Measurements from ENCODE around the gene CDC42BPG. TPM values are rescaled to one million over a fixed set of nuclear protein-coding genes. Genes with fewer than 3 reads are reported as not detected.

CDC42BPG gene
- total RNA-seq, 3 donors from 2014 or later = 5.9 to 14.9 TPM; not detected in 1

GRCh38 chr11:64776425-64776824, 68.0 kb downstream of the CDC42BPG start:
- H3K27me3 ChIP-seq = no peaks in the 10 kb centered on the region
- no peak for TF ChIP-seq POLR2AphosphoS5 (IDR thresholded peaks at IDR 0.05)
- no peak for DNase-seq (ENCODE audit: low spot score in 2 of 2)
- peaks cover 8% of the 10 kb centered on the region for H3K36me3 ChIP-seq
- H3K27ac ChIP-seq = peak overlapping the region in 1 of 2 donors; percentile 99
- H3K4me3 ChIP-seq = peak overlapping the region; percentile 97 to 100 (median 98)
- intact Hi-C loops (cut with DNase I; ENCODE audit: low total_unique reads) = loop anchor here (5.0 kb wide), 1 partner anchor 766 kb away; no protein-coding TSS in a partner anchor
- H3K4me1 ChIP-seq = peaks cover 3 to 29% of the 10 kb centered on the region in 2 donors
- H3K9me3 ChIP-seq = no peaks in the 10 kb centered on the region

GRCh38 chr11:64774144-64774543, 70.3 kb downstream of the CDC42BPG start:
- no peaks in the 10 kb centered on the region for H3K27me3 ChIP-seq
- no peak for DNase-seq (ENCODE audit: low spot score in 2 of 2)
- H3K9me3 ChIP-seq = no peaks in the 10 kb centered on the region
- H3K36me3 ChIP-seq = peaks cover 20% of the 10 kb centered on the region
- intact Hi-C loops (cut with DNase I; ENCODE audit: low total_unique reads) = no loop called here
- peaks cover 3 to 29% of the 10 kb centered on the region in 2 donors for H3K4me1 ChIP-seq
- H3K27ac ChIP-seq = no peak overlapping the region
- no peak overlapping the region for H3K4me3 ChIP-seq
- no peak for TF ChIP-seq CTCF (IDR thresholded peaks at IDR 0.05)
- TF ChIP-seq POLR2A (IDR thresholded peaks at IDR 0.05) = no peak
- TF ChIP-seq POLR2AphosphoS5 (IDR thresholded peaks at IDR 0.05) = no peak

Other genes with a start within 250 kb of the CDC42BPG start
- 1 to 10 TPM; 1.8 to 4.3 (median 3.5) TPM for gene NRXN2, start 121.5 kb downstream of the CDC42BPG start, total RNA-seq
- 10 to 100 TPM in 2 of 3 donors, 1 to 10 TPM in 1; 10.0 to 12.5 (median 11.5) TPM for gene RASGRP2, start 100.5 kb downstream of the CDC42BPG start, total RNA-seq
- gene PYGM, start 84.7 kb downstream of the CDC42BPG start, total RNA-seq = 1 to 10 TPM; 1.3 to 4.5 (median 3.4) TPM
- gene SF1, start 66.1 kb downstream of the CDC42BPG start, total RNA-seq = 100 to 1,000 TPM; 264 to 293 (median 277) TPM
- 10 to 100 TPM in 2 of 3 donors, 1 to 10 TPM in 1; 7.7 to 16.1 (median 14.0) TPM for gene MAP4K2, start 41.4 kb downstream of the CDC42BPG start, total RNA-seq
- gene MEN1, start 34.1 kb downstream of the CDC42BPG start, total RNA-seq = 10 to 100 TPM; 11.4 to 19.0 (median 14.8) TPM
- 10 to 100 TPM; 26.9 to 45.4 (median 31.2) TPM for gene EHD1, start 34.0 kb upstream of the CDC42BPG start, total RNA-seq
- gene ATG2A, start 72.6 kb upstream of the CDC42BPG start, total RNA-seq = 10 to 100 TPM; 20.0 to 22.1 (median 21.2) TPM
- gene PPP2R5B, start 80.0 kb upstream of the CDC42BPG start, total RNA-seq = 10 to 100 TPM; 12.8 to 14.0 (median 13.8) TPM
- not detected for gene GPHA2, start 91.2 kb upstream of the CDC42BPG start, total RNA-seq
- gene MAJIN, start 127.5 kb upstream of the CDC42BPG start, total RNA-seq = not detected
- 1 to 10 TPM in 1 of 3 donors, under 1 TPM in 2; 0.33 to 1.5 (median 0.64) TPM for gene BATF2, start 152.3 kb upstream of the CDC42BPG start, total RNA-seq
- 100 to 1,000 TPM in 2 of 3 donors, 10 to 100 TPM in 1; 99.8 to 193 (median 154) TPM for gene ARL2, start 169.5 kb upstream of the CDC42BPG start, total RNA-seq
- 10 to 100 TPM; 17.0 to 22.7 (median 17.1) TPM for gene SNX15, start 182.8 kb upstream of the CDC42BPG start, total RNA-seq
- 1 to 10 TPM; 7.5 to 9.2 (median 7.5) TPM for gene SAC3D1, start 196.6 kb upstream of the CDC42BPG start, total RNA-seq
- 10 to 100 TPM; 15.5 to 28.8 (median 19.2) TPM for gene NAALADL1, start 213.9 kb upstream of the CDC42BPG start, total RNA-seq
- 1 to 10 TPM in 1 of 3 donors, under 1 TPM in 2; 0.96 to 1.2 (median 0.98) TPM for gene CDCA5, start 239.4 kb upstream of the CDC42BPG start, total RNA-seq
- 10 to 100 TPM; 33.8 to 44.1 (median 44.0) TPM for gene ZFPL1, start 239.6 kb upstream of the CDC42BPG start, total RNA-seq

All from breast epithelium (tissue), 4 donors.